OCI-LY1 (cell line): ENCODE measurements around the gene PPP2R3B.

ENCODE experiments used
- H2AFZ ChIP-seq: fragments of 200-600 bp; sonication (generic), shearing (Covaris generic); 2 replicates; pipeline ENCODE4 v1.6.0; 2014; ENCODE audit warnings: antibody characterized with exemption, mild to moderate bottlenecking, low read length
- H3F3A ChIP-seq: fragments of 200-600 bp; sonication (generic), shearing (Covaris generic); 2 replicates; pipeline ENCODE4 v1.6.0; 2014; ENCODE audit warnings: mild to moderate bottlenecking, antibody characterized with exemption, low read length, moderate library complexity; ENCODE audit not compliant: insufficient read depth
- H3K27ac ChIP-seq: fragments of 200-600 bp; sonication (generic); 2 replicates; pipeline ENCODE4 v1.5.1; 2014; ENCODE audit warnings: low read length, mixed run types, mild to moderate bottlenecking, low read depth; ENCODE audit not compliant: poor library complexity, severe bottlenecking
- H3K27me3 ChIP-seq: fragments of 200-600 bp; sonication (generic); 2 replicates; pipeline ENCODE4 v1.6.0; 2014; ENCODE audit warnings: antibody characterized with exemption, mild to moderate bottlenecking, low read length, moderate library complexity; ENCODE audit not compliant: insufficient read depth
- H3K36me3 ChIP-seq: fragments of 200-600 bp; sonication (generic); 2 replicates; pipeline ENCODE4 v1.6.1; 2014; ENCODE audit warnings: mild to moderate bottlenecking, antibody characterized with exemption, low read length, moderate library complexity, mixed read lengths; ENCODE audit not compliant: insufficient read depth
- H3K4me1 ChIP-seq: fragments of 200-600 bp; sonication (generic); 2 replicates; pipeline ENCODE4 v1.5.1; 2014; ENCODE audit warnings: mild to moderate bottlenecking, low read length, moderate library complexity; ENCODE audit not compliant: insufficient read depth, severe bottlenecking
- H3K4me2 ChIP-seq: fragments of 200-600 bp; sonication (generic), shearing (Covaris generic); 2 replicates; pipeline ENCODE4 v1.6.1; 2014; ENCODE audit warnings: low read length
- H3K4me3 ChIP-seq: fragments of 200-600 bp; sonication (generic); 2 replicates; pipeline ENCODE4 v1.5.1; 2014; ENCODE audit warnings: low read length, low read depth, mild to moderate bottlenecking, mixed read lengths; ENCODE audit not compliant: poor library complexity, severe bottlenecking
- H3K79me2 ChIP-seq: fragments of 200-600 bp; shearing (Covaris generic); 2 replicates; pipeline ENCODE4 v1.6.1; 2016; ENCODE audit warnings: mixed run types, low read length, mixed read lengths; ENCODE audit not compliant: insufficient read depth
- H3K9ac ChIP-seq: fragments of 200-600 bp; sonication (generic), shearing (Covaris generic); 2 replicates; pipeline ENCODE4 v1.6.1; 2014; ENCODE audit warnings: mild to moderate bottlenecking, low read length, mixed read lengths
- H3K9me2 ChIP-seq: fragments of 200-600 bp; sonication (generic), shearing (Covaris generic); 2 replicates; pipeline ENCODE4 v1.6.1; 2014; ENCODE audit warnings: low read depth, mild to moderate bottlenecking, low read length, mixed read lengths
- H3K9me3 ChIP-seq: fragments of 200-600 bp; shearing (Covaris generic); 2 replicates; pipeline ENCODE4 v1.6.1; 2014; ENCODE audit warnings: low read length, mixed read lengths
- H4K20me1 ChIP-seq: fragments of 200-600 bp; sonication (generic), shearing (Covaris generic); 2 replicates; pipeline ENCODE4 v1.6.0; 2016; ENCODE audit warnings: mild to moderate bottlenecking, low read length; ENCODE audit not compliant: insufficient read depth
- CTCF ChIP-seq: fragments of 200-600 bp; sonication (generic), shearing (Covaris generic); IDR thresholded peaks from 2 replicates; pipeline ENCODE4 v1.5.1; 2017; ENCODE audit warnings: mild to moderate bottlenecking, antibody characterized with exemption, low read length, moderate library complexity, mixed read lengths
- EZH2 ChIP-seq: fragments of 200-600 bp; sonication (generic), shearing (Covaris generic); IDR thresholded peaks from 2 replicates; pipeline ENCODE4 v1.8.0; 2017; ENCODE audit warnings: borderline replicate concordance, mixed run types, mild to moderate bottlenecking, antibody characterized with exemption, low read length, moderate library complexity, mixed read lengths

Gene PPP2R3B

GRCh38 chrX:357035-357692, 29.5 kb downstream of the PPP2R3B start:
- Histone ChIP-seq H3K27ac (peak overlapping the region; percentile 86), H3K4me1 (peaks cover 41% of the 10 kb centered on the region), H3K27me3 (no peaks in the 10 kb centered on the region), H3K9me3 (0 out of 2 replicates have a peak, but pooled peaks cover 6% of the 10 kb centered on the region), H3K4me2 (no peak overlapping the region), H3K9ac (no peak overlapping the region), H3K4me3 (no peak overlapping the region), H2AFZ (no peak overlapping the region), H3K9me2 (no peaks in the 10 kb centered on the region), H3K79me2 (peaks cover 22% of the 10 kb centered on the region), H4K20me1 (no peaks in the 10 kb centered on the region), H3F3A (no peaks in the 10 kb centered on the region), H3K36me3 (peaks cover 92% of the 10 kb centered on the region)
- TF ChIP-seq CTCF = no peak
- TF ChIP-seq EZH2 = no peak

GRCh38 chrX:356385-357034, 30.2 kb downstream of the PPP2R3B start:
- Histone ChIP-seq H3K79me2 (peaks cover 22% of the 10 kb centered on the region), H3K27me3 (no peaks in the 10 kb centered on the region), H3K4me2 (no peak overlapping the region), H3K27ac (peak overlapping the region; percentile 86), H2AFZ (no peak overlapping the region), H3K9me2 (no peaks in the 10 kb centered on the region), H3K9me3 (0 out of 2 replicates have a peak, but pooled peaks cover 6% of the 10 kb centered on the region), H3F3A (no peaks in the 10 kb centered on the region), H3K9ac (no peak overlapping the region), H3K4me1 (peaks cover 41% of the 10 kb centered on the region), H3K36me3 (peaks cover 92% of the 10 kb centered on the region), H3K4me3 (no peak overlapping the region), H4K20me1 (no peaks in the 10 kb centered on the region)
- TF ChIP-seq EZH2 (no peak), CTCF (no peak)

- no peak for TF ChIP-seq EZH2
- no peak for TF ChIP-seq CTCF
- no peak overlapping the region for H2AFZ ChIP-seq
- no peaks in the 10 kb centered on the region for H3F3A ChIP-seq
- peaks cover 22% of the 10 kb centered on the region for H3K79me2 ChIP-seq
- H3K36me3 ChIP-seq = peaks cover 91% of the 10 kb centered on the region
- H3K27ac ChIP-seq = peak overlapping the region; percentile 86
- no peaks in the 10 kb centered on the region for H3K27me3 ChIP-seq
- H3K9me2 ChIP-seq = no peaks in the 10 kb centered on the region
- peak overlapping the region; percentile 44 for H3K4me2 ChIP-seq
- no peaks in the 10 kb centered on the region for H4K20me1 ChIP-seq
- H3K4me1 ChIP-seq = peaks cover 41% of the 10 kb centered on the region
- no peak overlapping the region; the same call in 1 of the 2 replicates for H3K9ac ChIP-seq
- no peaks in the 10 kb centered on the region for H3K9me3 ChIP-seq
- peak overlapping the region; percentile 15 for H3K4me3 ChIP-seq
These were observed 31.2 kb downstream of the PPP2R3B start for GRCh38 chrX:355329-356050.
